DMS 273 (cell line): ENCODE measurements around the gene DHRS9.
"Not testable (repeated sequence)": the region's sequence is repeated elsewhere in the genome, so short reads cannot be mapped to it uniquely, and the experiment has no call there.

Experiments
- DNase-seq: peaks from one replicate; lab custom pipeline; 2025; ENCODE audit not compliant: unreplicated experiment; lab: John Stamatoyannopoulos, UW

DHRS9 gene

GRCh38 chr2:169069341-169069740 is at the start of gene DHRS9:
DHRS9 (plus strand) TSS chr2:169069563; CDS start chr2:169081582, 12,019 bp downstream.
- DNase-seq = no peak

DNA sequence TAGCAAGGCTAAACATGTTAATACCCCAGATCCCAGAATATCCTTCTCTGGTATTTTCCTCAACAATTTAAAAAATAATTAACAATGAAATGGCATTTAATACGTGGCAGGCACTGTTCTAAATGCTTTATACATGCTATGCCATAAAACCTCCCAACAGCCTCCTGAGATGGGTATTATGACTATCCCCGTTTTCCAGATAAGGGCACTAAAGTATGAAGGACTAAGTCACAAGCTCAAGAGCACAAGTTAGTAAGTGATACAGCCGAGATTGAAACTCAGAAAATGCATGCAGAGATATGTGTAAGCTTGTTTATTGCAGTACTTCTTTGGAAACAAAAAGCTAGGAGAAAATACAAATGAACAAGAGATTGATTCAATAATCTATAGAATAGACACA is 46.2 kb upstream of the DHRS9 start:
- no peak for DNase-seq

DNA sequence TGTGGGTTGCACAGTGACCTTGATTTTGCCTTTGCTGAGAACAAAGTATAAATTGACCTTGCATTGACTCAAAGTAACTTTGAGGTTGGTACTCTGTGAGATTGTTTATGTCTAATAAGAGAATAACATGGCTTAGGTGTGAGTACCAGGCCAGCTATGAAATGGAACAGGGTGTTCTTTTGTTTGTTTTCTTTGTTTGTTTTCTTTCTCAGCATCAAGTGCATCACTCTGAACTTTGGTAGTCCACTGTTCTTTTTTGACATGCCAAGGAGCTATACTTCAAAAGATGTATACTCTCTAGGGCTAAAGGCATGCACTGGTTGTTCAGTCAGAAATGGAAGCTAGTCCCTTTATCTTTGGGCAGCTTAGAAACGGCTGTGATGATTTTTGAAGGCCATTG is 43.3 kb upstream of the DHRS9 start:
- DNase-seq = no peak

DNA sequence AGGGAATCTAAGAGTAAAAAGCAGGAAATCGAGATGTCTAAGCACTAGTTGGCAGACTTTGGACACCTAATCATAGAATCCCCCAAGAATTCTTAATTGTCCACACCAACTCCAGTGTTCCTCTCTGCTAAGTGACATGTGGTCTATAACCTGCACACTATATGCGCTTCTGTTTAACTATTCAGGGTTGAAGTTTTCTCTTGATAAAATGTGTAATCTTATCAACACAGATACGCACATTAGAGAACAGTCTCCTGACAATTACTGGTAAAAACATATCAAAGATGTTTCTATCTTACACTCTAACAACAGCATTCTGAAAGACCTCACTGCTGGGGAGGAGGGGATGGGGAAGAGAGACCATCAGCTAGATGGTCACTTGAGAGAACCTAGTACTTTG is 42.1 kb upstream of the DHRS9 start:
- no peak for DNase-seq

DNA sequence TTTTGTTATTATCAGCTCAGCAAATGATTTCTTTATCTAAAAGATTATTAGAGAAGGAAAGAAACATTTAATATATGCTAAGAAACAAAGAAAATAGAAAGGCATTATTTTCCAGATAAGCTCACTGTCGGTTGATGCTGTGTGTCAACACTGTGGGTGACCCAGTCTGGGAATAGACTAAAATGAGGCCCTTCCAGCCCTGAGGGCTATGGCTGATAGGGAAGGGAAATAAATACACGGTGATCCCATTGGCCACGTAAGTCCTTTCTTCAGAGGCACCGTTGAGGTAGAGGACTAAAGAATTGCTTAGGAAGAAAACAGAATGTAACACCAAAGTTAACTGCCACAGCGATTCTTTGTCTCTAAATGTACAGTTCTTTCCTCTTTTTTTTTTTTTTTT is 40.0 kb upstream of the DHRS9 start:
- no peak for DNase-seq

- DNase-seq = no peak
Observed at GRCh38 chr2:169031202-169031601, 38.2 kb upstream of the DHRS9 start, which contains the start of gene ABCB11. ABCB11 (minus strand) TSS chr2:169031324; CDS start chr2:169018125, 13,199 bp downstream.

- DNase-seq = no peak
Observed at GRCh38 chr2:169034256-169034655, 35.1 kb upstream of the DHRS9 start.

DNA sequence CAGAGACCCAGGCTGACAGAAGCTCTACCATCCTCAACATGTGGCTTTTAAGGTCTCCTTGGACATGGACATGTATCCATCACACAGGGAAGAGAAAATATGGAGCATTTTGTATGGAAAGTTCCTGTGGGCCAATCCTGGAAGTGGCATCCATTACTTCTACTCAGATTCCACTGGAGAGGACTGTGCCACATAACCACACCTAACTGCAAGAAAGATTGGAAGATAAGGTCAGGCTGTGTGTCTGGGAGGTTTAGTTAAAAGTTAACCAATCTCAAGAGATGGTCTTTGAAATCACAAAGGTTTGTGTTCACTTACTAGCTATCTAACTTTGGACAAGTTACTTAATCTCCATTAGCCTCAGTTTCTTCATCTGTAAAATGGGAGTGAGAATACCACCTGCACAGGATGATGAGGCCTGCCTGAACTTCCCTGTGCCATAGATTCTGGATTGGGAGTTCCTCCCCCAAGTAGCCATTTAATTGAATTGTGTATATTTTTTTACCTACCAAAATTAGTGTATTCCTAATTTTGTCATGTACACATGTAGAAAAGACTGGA is 34.3 kb upstream of the DHRS9 start:
- DNase-seq = no peak

GRCh38 chr2:169035887-169036286 is 33.5 kb upstream of the DHRS9 start:
- peak; percentile 9 for DNase-seq

GRCh38 chr2:169036736-169037440 is 32.5 kb upstream of the DHRS9 start:
- DNase-seq = no peak

DNA sequence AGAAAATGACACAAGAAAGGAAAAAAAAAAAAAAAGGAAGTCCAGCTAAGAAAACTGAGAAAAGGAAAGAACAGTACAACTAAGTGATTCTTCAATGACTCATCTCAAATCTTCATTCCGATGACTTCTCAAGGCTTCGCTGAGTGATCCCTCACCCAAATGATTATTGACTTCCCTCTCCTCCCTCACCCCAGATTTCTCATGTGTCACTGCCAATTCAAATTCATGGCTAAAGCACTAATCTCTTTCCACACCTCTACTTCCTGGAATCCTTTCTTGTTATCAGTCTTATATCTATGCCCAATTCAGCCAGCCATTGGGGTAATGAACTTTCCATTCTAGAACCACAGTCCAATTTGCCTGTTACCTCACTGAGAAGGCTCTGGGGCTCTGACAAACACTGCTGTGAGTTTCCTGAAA is 31.0 kb upstream of the DHRS9 start:
- DNase-seq = no peak

DNA sequence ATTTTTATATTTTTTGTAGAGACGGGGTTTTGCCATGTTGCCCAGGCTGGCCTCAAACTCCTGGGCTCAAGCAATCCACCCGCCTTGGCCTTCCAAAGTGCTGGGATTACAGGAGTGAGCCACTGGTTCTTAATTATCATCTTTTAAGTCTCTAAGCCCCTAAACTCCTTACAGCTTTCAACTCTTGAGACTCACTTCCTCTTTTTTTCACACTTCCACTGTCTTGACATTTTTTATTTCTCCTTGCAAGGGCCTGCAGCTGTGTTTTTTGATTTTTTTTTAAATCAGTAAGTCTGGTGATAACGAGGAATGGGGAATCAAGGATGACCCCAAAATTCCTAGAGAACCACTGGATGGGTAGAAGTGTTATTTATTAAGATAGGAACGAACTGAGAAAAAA is 29.7 kb upstream of the DHRS9 start:
- DNase-seq = no peak

DNA sequence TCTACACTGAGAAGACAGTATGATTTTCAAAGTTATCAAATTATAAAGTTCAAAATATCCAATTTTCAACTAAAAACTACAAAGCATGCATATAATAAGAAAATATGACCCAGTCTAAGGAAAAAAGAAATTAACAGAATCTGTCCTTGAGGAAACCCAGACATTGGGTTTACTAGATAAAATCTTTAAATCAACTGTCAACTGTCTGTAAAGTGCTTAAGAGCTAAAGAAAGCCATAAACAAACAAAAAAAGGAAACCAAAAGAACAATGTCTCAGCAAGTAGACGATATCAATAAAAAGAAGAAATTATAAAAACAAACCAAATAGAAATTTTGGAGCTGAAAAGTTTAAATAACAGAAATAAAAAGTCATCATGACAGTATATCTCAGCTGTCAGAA is 27.8 kb upstream of the DHRS9 start:
- DNase-seq = no peak

DNA sequence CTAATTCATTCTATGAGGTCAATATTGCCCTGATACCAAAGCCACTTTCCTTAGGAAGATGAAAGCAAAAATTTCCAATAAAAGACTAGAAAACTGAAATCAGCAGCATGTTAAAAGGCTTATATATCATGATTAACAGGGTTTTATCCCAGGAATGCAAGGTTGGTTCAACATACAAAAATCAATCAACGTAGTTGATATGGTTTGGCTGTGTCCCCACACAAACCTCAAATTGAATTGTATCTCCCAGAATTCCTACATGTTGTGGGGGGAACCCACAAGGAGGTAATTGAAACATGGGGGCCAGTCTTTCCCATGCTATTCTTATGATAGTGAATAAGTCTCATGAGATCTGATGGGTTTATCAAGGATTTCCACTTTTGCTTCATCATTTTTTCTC is 26.5 kb upstream of the DHRS9 start:
- DNase-seq = no peak

- DNase-seq = no peak
Observed at GRCh38 chr2:169046440-169047151, 22.8 kb upstream of the DHRS9 start.

DNA sequence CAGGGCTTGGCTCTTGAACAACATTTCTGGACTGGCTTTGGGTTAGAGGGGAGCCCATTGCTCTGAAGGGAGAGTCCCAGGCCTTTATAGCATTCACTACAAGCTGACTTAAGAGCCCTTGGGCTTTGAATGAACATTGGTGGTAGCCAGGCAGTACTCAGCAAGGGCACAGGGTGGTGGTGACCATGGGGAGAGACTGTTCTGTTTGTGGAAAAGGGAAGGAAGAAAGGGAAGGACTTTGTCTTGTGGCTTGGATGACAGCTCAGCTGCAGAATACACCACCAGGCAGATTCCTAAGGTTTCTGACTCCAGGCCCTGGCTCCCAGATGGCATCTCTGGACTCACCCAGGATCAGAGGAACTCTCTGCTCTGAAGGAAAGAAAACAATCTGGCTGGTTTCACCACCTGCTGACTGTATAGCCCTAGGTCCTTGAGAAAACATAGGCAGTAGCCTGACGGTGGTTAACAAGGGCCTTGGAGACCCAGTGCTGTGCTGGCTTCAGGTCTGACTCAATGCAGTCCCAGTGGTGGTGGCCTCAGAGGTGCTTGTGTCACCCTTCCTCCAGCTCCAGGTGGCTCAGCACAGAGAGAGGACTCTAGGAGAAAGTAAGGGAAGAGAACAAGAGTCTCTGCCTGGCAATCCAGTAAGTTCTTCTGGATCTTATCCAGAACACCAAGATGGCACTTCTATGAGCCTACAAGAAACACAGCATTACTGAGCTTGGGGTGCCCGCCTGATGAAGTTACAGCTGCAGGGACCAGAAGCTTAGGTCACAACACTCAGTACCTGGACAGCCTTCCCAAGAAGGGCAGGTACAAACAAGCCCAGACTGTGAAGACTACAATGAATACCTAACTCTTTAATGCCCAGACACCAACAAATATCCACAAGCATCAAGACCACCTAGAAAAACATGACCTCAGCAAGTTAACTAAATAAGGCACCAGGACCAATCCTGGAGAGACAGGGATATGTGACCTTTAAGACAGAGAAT is 21.8 kb upstream of the DHRS9 start:
- DNase-seq = no peak

GRCh38 chr2:169049142-169049541 is 20.2 kb upstream of the DHRS9 start:
- DNase-seq = no peak

- DNase-seq = no peak
Observed at GRCh38 chr2:169050476-169051240, 18.7 kb upstream of the DHRS9 start.

DNA sequence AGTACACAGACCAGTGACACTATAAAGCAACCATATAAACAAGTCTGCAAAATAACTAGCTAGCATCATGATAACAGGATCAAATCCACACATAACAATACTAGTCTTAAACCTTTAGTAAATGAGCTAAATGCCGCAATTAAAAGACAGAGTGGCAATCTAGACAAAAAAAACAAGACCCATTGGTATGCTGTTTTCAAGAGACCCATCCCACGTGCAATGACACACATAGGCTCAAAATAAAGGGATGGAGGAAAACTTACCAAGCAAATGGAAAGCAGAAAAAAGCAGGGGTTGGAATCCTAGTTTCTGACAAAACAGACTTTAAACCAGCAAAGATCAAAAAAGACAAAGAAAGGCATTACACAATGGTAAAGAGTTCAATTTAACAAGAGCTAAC is 14.8 kb upstream of the DHRS9 start:
- not testable (repeated sequence) for DNase-seq

- DNase-seq = not testable (repeated sequence)
Observed at GRCh38 chr2:169064199-169064598, 5.2 kb upstream of the DHRS9 start.
